Amniotic stem cell (primary cell): Measurements from ENCODE around the gene SLC22A6.

Source experiments
- DNase-seq: peaks from one replicate; lab custom pipeline; 2025; lab: John Stamatoyannopoulos, UW

The SLC22A6 gene

GRCh38 chr11:62931499-62932278 is 53.1 kb downstream of the SLC22A6 start:
- DNase-seq, result no peak

- DNase-seq, result no peak
These were observed 54.1 kb downstream of the SLC22A6 start for GRCh38 chr11:62930666-62931065.

GRCh38 chr11:62930157-62930556 is 54.6 kb downstream of the SLC22A6 start:
- no peak for DNase-seq

- no peak for DNase-seq
These were observed 56.8 kb downstream of the SLC22A6 start for GRCh38 chr11:62928011-62928410.

GRCh38 chr11:62926680-62927455 is 57.9 kb downstream of the SLC22A6 start:
- no peak for DNase-seq
